Measurements from ENCODE around the gene RNFT2. TPM values are rescaled to one million over a fixed set of nuclear protein-coding genes. Genes with fewer than 3 reads are reported as not detected.

Gene RNFT2
- total RNA-seq, 1 experiment from 2014 or later: 12.3 TPM

DNA sequence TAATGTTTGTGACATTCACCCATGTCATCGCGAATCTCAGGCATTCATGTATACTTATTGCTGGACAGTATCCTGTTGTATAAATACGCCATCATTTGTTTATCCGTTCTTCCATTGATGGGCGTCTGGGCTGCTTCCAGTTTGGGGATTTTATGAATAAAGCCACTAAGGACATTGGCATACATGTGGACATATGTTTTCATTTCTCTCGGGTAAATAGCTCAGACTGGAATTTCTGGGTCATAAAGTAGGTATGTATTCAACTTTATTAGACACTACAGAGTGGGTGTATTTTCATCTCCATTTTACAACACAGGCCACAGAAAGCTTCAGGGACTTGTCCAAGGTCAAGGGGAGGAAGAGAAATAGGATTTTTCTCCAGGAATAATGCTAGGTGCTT lies 94.2 kb downstream of the RNFT2 start:
- ATAC-seq: no peak
- BruUV-seq (replicated peaks): no TSS peak
- in situ Hi-C loops (cut with HindIII; ENCODE audit: low pct_unique_long_range_greater_than_20kb, low sequenced_read_pairs): no loop called here
- ChIA-PET CTCF (no interaction called here), POLR2A (no interaction called here)
- Histone ChIP-seq H3K4me1 (ENCODE audit: control insufficient read depth, insufficient read depth, low read length) (no peaks in the 10 kb centered on the region), H3K4me3 (ENCODE audit: low read depth in 2 of 2, low read length in 2 of 2) (no peak overlapping the region), H3K27ac (ENCODE audit: low read length) (no peak overlapping the region), H3K27me3 (ENCODE audit: control insufficient read depth, insufficient read depth, low read length) (no peaks in the 10 kb centered on the region), H3K9me3 (ENCODE audit: control insufficient read depth, insufficient read depth, low read depth, low read length) (no peaks in the 10 kb centered on the region), H3K36me3 (ENCODE audit: control insufficient read depth, insufficient read depth, low read length) (no peaks in the 10 kb centered on the region)
- TF ChIP-seq POLR2AphosphoS5 (IDR thresholded peaks at IDR 0.05; ENCODE audit: low read depth, low read length): no peak
- TF ChIP-seq, protein P1, sequence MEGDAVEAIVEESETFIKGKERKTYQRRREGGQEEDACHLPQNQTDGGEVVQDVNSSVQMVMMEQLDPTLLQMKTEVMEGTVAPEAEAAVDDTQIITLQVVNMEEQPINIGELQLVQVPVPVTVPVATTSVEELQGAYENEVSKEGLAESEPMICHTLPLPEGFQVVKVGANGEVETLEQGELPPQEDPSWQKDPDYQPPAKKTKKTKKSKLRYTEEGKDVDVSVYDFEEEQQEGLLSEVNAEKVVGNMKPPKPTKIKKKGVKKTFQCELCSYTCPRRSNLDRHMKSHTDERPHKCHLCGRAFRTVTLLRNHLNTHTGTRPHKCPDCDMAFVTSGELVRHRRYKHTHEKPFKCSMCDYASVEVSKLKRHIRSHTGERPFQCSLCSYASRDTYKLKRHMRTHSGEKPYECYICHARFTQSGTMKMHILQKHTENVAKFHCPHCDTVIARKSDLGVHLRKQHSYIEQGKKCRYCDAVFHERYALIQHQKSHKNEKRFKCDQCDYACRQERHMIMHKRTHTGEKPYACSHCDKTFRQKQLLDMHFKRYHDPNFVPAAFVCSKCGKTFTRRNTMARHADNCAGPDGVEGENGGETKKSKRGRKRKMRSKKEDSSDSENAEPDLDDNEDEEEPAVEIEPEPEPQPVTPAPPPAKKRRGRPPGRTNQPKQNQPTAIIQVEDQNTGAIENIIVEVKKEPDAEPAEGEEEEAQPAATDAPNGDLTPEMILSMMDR (IDR thresholded peaks at IDR 0.05): no peak
- no peak for DNase-seq (ENCODE audit: low read depth, low spot score)
- intact Hi-C loops (cut with micrococcal nuclease; ENCODE audit: unreplicated experiment): no loop called here

DNA sequence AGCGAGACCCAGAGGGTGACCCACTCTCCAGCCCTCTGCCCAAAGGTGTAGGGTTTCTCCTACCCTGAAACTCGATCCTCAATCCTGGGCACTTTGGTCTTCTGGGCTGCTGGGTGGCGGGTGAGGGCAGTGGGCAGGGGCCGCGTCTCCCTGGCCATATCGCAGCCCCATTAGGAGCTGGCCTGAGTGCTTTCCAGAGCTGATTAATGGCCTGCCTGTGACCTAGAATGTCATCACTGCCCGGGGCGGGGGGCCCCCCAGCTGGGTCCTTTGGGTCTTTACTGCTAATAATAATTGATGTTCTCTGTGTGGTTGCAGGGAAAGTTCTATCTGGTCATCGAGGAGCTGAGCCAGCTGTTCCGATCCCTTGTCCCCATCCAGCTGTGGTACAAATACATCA lies 95.4 kb downstream of the RNFT2 start:
- H3K36me3 ChIP-seq (ENCODE audit: control insufficient read depth, insufficient read depth, low read length): no peaks in the 10 kb centered on the region
- ChIA-PET POLR2A (no interaction called here), CTCF (no interaction called here)
- no peaks in the 10 kb centered on the region for H3K27me3 ChIP-seq (ENCODE audit: control insufficient read depth, insufficient read depth, low read length)
- DNase-seq (ENCODE audit: low read depth, low spot score): no peak
- no peak overlapping the region for H3K27ac ChIP-seq (ENCODE audit: low read length)
- intact Hi-C loops (cut with micrococcal nuclease; ENCODE audit: unreplicated experiment): no loop called here
- no peaks in the 10 kb centered on the region for H3K4me1 ChIP-seq (ENCODE audit: control insufficient read depth, insufficient read depth, low read length)
- TF ChIP-seq SIN3A (IDR thresholded peaks at IDR 0.05; ENCODE audit: borderline replicate concordance, insufficient read depth, low read depth, low read length) (no peak), POLR2AphosphoS5 (IDR thresholded peaks at IDR 0.05; ENCODE audit: low read depth, low read length) (no peak), TCF7L2 (IDR thresholded peaks at IDR 0.05; ENCODE audit: low read depth, low read length) (no peak)
- TF ChIP-seq, protein P2, sequence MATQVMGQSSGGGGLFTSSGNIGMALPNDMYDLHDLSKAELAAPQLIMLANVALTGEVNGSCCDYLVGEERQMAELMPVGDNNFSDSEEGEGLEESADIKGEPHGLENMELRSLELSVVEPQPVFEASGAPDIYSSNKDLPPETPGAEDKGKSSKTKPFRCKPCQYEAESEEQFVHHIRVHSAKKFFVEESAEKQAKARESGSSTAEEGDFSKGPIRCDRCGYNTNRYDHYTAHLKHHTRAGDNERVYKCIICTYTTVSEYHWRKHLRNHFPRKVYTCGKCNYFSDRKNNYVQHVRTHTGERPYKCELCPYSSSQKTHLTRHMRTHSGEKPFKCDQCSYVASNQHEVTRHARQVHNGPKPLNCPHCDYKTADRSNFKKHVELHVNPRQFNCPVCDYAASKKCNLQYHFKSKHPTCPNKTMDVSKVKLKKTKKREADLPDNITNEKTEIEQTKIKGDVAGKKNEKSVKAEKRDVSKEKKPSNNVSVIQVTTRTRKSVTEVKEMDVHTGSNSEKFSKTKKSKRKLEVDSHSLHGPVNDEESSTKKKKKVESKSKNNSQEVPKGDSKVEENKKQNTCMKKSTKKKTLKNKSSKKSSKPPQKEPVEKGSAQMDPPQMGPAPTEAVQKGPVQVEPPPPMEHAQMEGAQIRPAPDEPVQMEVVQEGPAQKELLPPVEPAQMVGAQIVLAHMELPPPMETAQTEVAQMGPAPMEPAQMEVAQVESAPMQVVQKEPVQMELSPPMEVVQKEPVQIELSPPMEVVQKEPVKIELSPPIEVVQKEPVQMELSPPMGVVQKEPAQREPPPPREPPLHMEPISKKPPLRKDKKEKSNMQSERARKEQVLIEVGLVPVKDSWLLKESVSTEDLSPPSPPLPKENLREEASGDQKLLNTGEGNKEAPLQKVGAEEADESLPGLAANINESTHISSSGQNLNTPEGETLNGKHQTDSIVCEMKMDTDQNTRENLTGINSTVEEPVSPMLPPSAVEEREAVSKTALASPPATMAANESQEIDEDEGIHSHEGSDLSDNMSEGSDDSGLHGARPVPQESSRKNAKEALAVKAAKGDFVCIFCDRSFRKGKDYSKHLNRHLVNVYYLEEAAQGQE (IDR thresholded peaks at IDR 0.05; ENCODE audit: insufficient read depth in 1 of 2, low read depth in 2 of 2, low read length in 1 of 2): no peak
- TF ChIP-seq, protein P1 (IDR thresholded peaks at IDR 0.05): no peak
- H3K9me3 ChIP-seq (ENCODE audit: control insufficient read depth, insufficient read depth, low read depth, low read length): no peaks in the 10 kb centered on the region
- in situ Hi-C loops (cut with HindIII; ENCODE audit: low pct_unique_long_range_greater_than_20kb, low sequenced_read_pairs): no loop called here
- ATAC-seq: no peak
- H3K4me3 ChIP-seq (ENCODE audit: low read depth in 2 of 2, low read length in 2 of 2): no peak overlapping the region
- no TSS peak for BruUV-seq (replicated peaks)

DNA sequence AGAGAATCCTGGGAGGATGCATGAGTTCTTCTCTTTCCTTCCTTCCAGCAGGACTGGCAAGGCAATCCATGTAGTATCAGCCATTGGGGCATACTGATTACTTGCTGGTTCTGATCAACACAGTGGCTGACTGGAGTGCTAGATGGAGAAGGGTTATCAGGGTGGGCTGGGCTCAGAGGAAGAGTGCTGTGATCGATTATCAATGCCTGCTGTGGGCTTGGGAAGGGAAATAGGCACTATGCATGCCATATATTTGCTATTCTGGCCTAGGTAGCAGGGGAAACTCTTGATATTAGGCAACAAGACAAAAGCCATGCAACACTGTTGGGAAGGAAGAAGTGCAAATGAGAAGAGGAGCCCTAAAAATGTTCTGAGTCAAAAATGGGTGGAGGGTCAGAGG lies 97.4 kb downstream of the RNFT2 start:
- no peak for DNase-seq (ENCODE audit: low read depth, low spot score)
- Histone ChIP-seq H3K27ac (ENCODE audit: low read length) (no peak overlapping the region), H3K4me3 (ENCODE audit: low read depth in 2 of 2, low read length in 2 of 2) (no peak overlapping the region), H3K36me3 (ENCODE audit: control insufficient read depth, insufficient read depth, low read length) (no peaks in the 10 kb centered on the region), H3K9me3 (ENCODE audit: control insufficient read depth, insufficient read depth, low read depth, low read length) (no peaks in the 10 kb centered on the region), H3K4me1 (ENCODE audit: control insufficient read depth, insufficient read depth, low read length) (no peaks in the 10 kb centered on the region), H3K27me3 (ENCODE audit: control insufficient read depth, insufficient read depth, low read length) (no peaks in the 10 kb centered on the region)
- ATAC-seq: no peak
- intact Hi-C loops (cut with micrococcal nuclease; ENCODE audit: unreplicated experiment): no loop called here
- TF ChIP-seq POLR2AphosphoS5 (IDR thresholded peaks at IDR 0.05; ENCODE audit: low read depth, low read length): no peak
- TF ChIP-seq, protein P1 (IDR thresholded peaks at IDR 0.05): no peak
- TF ChIP-seq TCF7L2 (IDR thresholded peaks at IDR 0.05; ENCODE audit: low read depth, low read length): no peak
- TF ChIP-seq, protein P2 (IDR thresholded peaks at IDR 0.05; ENCODE audit: insufficient read depth in 1 of 2, low read depth in 2 of 2, low read length in 1 of 2): no peak
- TF ChIP-seq SIN3A (IDR thresholded peaks at IDR 0.05; ENCODE audit: borderline replicate concordance, insufficient read depth, low read depth, low read length): no peak
- in situ Hi-C loops (cut with HindIII; ENCODE audit: low pct_unique_long_range_greater_than_20kb, low sequenced_read_pairs): no loop called here
- ChIA-PET CTCF (no interaction called here), POLR2A (no interaction called here)
- BruUV-seq (replicated peaks): no TSS peak

Measured in Panc1 (cell line).